Measurements from ENCODE around the gene DUSP10. TPM values are rescaled to one million over a fixed set of nuclear protein-coding genes. Genes with fewer than 3 reads are reported as not detected.

DUSP10 gene
- total RNA-seq, 2 experiments from 2014 or later: 11.3 to 12.3 TPM

DNA sequence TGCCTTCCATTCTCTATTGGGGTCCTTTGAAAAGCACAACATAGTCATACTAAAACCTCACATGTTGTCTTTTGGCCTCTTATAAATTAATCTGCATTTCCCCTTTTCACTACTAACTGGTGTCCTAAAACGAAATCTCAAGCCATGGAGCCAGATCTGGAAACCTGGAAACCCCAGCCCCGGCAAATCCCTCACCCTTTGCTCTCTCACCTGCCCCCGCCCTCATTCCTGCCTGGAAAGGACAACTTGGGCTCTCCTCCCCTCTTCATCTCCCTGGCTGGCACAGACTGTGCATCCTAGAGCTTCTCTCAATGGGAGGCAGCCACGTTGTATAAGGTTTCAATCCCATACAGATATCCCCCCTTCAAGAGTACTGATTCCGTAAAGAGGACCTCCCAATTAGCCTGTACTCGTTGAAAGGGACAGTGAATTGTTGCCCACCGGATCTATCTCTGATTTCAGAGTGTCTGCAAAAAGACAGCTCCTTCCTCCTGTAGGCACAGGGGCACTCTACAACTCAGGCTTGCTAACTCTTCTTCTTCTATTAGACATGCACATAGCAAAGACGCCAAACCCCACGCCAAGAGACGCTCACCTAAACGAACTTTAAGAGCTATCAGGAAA is 1.4 kb downstream of the DUSP10 start:
- Mint-ChIP-seq H3K36me3 (ENCODE audit: low read depth) (peaks cover 44% of the 10 kb centered on the region), H3K27me3 (no peaks in the 10 kb centered on the region), H3K4me1 (peaks cover 41% of the 10 kb centered on the region), H3K27ac (no peak overlapping the region), H3K4me3 (no peak overlapping the region), H3K9me3 (peaks cover 12% of the 10 kb centered on the region)
- no peak for DNase-seq
- ChIA-PET CTCF (interaction anchor here (0.6 to 2.6 kb wide), 7 partner anchors 11 to 286 kb away, joined by 3 to 12 read pairs (median 4); no protein-coding TSS in a partner anchor), POLR2A (interaction anchor here (0.7 kb wide), 1 partner anchor 197 kb away, joined by 3 read pairs; no protein-coding TSS in a partner anchor)

DNA sequence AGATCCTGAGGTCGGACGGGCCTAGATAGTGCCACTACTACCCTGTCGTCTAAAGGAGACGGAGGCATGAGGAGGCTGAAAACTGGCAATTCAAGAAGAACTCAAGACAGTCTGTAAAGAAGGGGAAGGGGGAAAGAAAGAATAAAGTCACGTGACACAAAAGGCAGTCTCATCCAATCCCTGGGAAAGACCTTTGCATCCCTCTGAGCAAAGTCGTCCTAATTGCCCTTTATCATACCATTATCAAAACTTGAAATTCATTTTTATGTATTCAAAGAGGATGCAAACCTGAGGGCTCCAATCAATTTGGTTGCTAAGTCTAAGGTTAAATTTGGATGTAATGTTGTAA is 2.2 kb downstream of the DUSP10 start:
- Mint-ChIP-seq H3K36me3 (ENCODE audit: low read depth) (peaks cover 49% of the 10 kb centered on the region), H3K27ac (no peak overlapping the region), H3K4me3 (peak overlapping the region; percentile 20), H3K27me3 (no peaks in the 10 kb centered on the region), H3K9me3 (peaks cover 12% of the 10 kb centered on the region), H3K4me1 (peaks cover 46% of the 10 kb centered on the region)
- CTCF ChIA-PET: interaction anchor here (0.6 kb wide), 1 partner anchor 285 kb away, joined by 4 read pairs; no protein-coding TSS in a partner anchor
- DNase-seq: no peak
- POLR2A ChIA-PET: no interaction called here

DNA sequence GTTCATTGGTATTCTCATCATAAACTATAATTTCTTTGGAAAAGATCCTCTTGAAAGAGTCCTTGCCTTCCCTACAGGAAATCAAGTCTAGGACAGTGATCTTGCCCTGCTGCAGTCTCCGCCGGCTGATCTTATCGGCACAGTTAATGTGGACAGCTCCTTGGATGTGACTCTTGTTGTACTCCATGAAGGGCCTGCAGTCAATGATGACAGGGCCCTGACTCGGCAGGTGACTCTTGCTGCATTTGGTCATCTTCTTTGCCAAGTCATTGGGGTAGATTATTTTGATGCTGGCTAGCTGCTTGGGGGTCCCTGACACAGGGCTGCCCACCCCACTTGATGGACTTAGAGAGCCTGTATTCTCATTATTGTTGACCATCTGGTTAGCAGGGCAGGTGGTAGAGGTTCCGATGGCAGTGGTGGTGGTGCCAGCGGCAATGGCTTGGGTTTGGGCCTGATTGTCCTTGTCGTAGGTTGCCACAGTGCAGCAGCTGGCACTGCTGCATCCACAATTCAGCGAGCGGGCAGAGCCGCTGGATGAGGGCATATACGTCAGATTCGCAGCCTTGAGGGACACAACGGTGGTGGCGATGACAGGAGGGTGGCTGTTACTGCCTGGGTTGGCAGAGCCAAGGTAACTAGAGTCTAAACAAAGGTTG is 2.7 kb downstream of the DUSP10 start:
- Mint-ChIP-seq H3K27ac (no peak overlapping the region), H3K9me3 (peaks cover 12% of the 10 kb centered on the region), H3K36me3 (ENCODE audit: low read depth) (peaks cover 53% of the 10 kb centered on the region), H3K4me3 (peak overlapping the region; percentile 20), H3K4me1 (peaks cover 49% of the 10 kb centered on the region), H3K27me3 (no peaks in the 10 kb centered on the region)
- ChIA-PET CTCF (no interaction called here), POLR2A (no interaction called here)
- DNase-seq: no peak

DNA sequence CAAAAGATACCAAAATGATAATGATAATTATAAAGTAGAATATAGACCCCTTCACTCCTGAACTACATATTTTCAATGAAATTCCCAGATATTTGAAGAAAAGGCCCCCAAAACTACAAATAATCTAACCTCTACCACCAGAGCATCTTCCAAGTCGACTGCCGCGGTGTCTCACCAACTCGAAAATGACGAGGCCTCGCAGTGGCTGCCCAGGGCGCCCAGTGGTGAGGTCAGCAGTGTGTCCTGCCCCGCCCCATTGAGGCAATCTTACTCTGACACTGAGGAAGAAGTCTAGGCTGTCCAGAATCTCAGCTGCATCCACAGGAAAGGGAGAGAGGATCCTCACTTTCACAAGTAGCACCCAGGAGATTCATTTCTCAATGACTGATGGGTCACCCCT is 5.2 kb downstream of the DUSP10 start:
- ChIA-PET CTCF (no interaction called here), POLR2A (no interaction called here)
- no peak overlapping the region for H3K27ac Mint-ChIP-seq
- DNase-seq: no peak
- peaks cover 62% of the 10 kb centered on the region for H3K4me1 Mint-ChIP-seq
- peaks cover 70% of the 10 kb centered on the region for H3K36me3 Mint-ChIP-seq (ENCODE audit: low read depth)
- peaks cover 13% of the 10 kb centered on the region for H3K9me3 Mint-ChIP-seq
- H3K4me3 Mint-ChIP-seq: no peak overlapping the region
- H3K27me3 Mint-ChIP-seq: no peaks in the 10 kb centered on the region

DNA sequence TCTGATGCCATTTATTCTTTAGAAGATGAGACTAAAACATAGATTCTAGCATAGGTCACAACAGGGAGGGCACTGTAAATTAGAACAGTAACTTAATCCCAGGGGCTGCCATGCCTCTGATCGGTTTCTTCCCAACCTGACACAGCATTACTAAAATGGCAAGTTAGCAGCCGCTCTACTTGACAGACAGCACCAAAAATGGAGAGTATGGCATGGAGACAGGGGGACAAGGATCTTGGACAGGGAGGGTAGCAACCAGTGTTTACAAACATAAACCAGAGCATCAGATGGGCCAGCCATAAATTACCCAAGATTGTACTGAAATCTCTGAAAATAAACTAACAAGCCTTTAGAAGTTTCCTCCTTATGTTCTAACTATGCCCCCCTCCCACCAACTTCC is 5.9 kb downstream of the DUSP10 start:
- POLR2A ChIA-PET: no interaction called here
- DNase-seq: no peak
- CTCF ChIA-PET: no interaction called here
- peaks cover 75% of the 10 kb centered on the region for H3K36me3 Mint-ChIP-seq (ENCODE audit: low read depth)
- H3K9me3 Mint-ChIP-seq: peaks cover 13% of the 10 kb centered on the region
- H3K4me3 Mint-ChIP-seq: no peak overlapping the region
- H3K27ac Mint-ChIP-seq: no peak overlapping the region
- no peaks in the 10 kb centered on the region for H3K27me3 Mint-ChIP-seq
- peaks cover 64% of the 10 kb centered on the region for H3K4me1 Mint-ChIP-seq

- Mint-ChIP-seq H3K27ac (no peak overlapping the region), H3K4me1 (peaks cover 78% of the 10 kb centered on the region), H3K9me3 (peaks cover 13% of the 10 kb centered on the region), H3K36me3 (ENCODE audit: low read depth) (peaks cover 77% of the 10 kb centered on the region), H3K27me3 (no peaks in the 10 kb centered on the region), H3K4me3 (no peak overlapping the region)
- POLR2A ChIA-PET: no interaction called here
- CTCF ChIA-PET: no interaction called here
- no peak for DNase-seq
Observed at GRCh38 chr1:221734187-221734586, 7.7 kb downstream of the DUSP10 start.

GRCh38 chr1:221732052-221732451 is 9.8 kb downstream of the DUSP10 start:
- ChIA-PET CTCF (no interaction called here), POLR2A (no interaction called here)
- Mint-ChIP-seq H3K4me3 (no peak overlapping the region), H3K27me3 (no peaks in the 10 kb centered on the region), H3K4me1 (peaks cover 84% of the 10 kb centered on the region), H3K27ac (no peak overlapping the region), H3K36me3 (ENCODE audit: low read depth) (peaks cover 76% of the 10 kb centered on the region), H3K9me3 (peaks cover 17% of the 10 kb centered on the region)
- no peak for DNase-seq

GRCh38 chr1:221729771-221730330 is 12.0 kb downstream of the DUSP10 start:
- Mint-ChIP-seq H3K36me3 (ENCODE audit: low read depth) (peaks cover 71% of the 10 kb centered on the region), H3K4me1 (peaks cover 85% of the 10 kb centered on the region), H3K9me3 (peaks cover 18% of the 10 kb centered on the region), H3K4me3 (no peak overlapping the region), H3K27me3 (no peaks in the 10 kb centered on the region), H3K27ac (peak overlapping the region; percentile 21)
- DNase-seq: no peak
- CTCF ChIA-PET: interaction anchor here (1.1 to 3.1 kb wide), 6 partner anchors 11 to 114 kb away, joined by 3 to 12 read pairs (median 3); partner anchors contain the start of gene DUSP10
- POLR2A ChIA-PET: no interaction called here

- ChIA-PET POLR2A (no interaction called here), CTCF (interaction anchor here (3.1 kb wide), 1 partner anchor 10 kb away, joined by 11 read pairs; no protein-coding TSS in a partner anchor)
- peaks cover 72% of the 10 kb centered on the region for H3K36me3 Mint-ChIP-seq (ENCODE audit: low read depth)
- H3K4me3 Mint-ChIP-seq: no peak overlapping the region
- H3K27me3 Mint-ChIP-seq: no peaks in the 10 kb centered on the region
- DNase-seq: no peak
- peaks cover 70% of the 10 kb centered on the region for H3K4me1 Mint-ChIP-seq
- H3K9me3 Mint-ChIP-seq: peaks cover 28% of the 10 kb centered on the region
- peak overlapping the region; percentile 88 for H3K27ac Mint-ChIP-seq
Observed at GRCh38 chr1:221728037-221728505, 13.8 kb downstream of the DUSP10 start.

DNA sequence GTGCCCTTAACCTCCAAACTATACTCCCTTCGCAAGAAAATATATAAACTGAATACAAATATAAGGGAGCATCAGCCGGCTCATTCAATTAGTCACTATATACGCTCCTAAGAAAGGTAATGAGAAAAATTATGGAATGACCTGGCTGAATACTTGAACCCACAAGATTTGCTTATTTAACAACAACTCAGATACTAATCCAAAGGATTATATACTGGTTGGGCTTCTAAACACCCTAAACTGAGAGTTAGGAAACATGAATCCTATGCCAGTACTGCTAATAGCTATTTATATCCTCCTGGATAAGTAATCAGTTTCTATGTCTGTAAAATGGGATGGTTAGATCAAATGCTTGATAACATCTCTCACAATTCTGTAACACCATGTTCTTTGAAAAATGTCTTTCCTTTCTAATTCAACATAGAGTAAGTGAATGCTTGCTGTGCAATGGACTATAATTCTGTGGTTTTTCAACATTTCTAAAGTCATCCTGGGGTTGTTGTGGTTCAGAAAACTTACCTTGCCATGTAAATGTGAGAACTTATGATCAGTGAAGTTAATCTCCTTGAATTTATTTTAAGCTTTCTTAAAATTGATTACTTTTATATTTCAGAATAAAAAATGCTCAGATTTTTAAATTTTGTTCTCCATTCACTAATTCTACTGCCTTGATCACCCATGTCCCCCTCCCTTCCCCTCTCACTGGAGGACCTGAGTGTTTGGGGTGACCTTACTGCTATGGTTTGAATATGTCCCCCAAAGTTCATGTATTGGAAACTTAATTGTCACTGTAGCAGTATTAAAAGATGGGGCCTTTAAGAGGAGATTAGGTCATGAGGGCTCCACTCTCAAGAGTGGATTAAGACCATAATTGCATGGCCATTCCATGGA is 14.5 kb downstream of the DUSP10 start:
- H3K36me3 Mint-ChIP-seq (ENCODE audit: low read depth): peaks cover 79% of the 10 kb centered on the region
- peak overlapping the region; percentile 37 for H3K4me3 Mint-ChIP-seq
- ChIA-PET CTCF (interaction anchor here (1.5 to 3.1 kb wide), 2 partner anchors 9 to 13 kb away, joined by 4 to 11 read pairs; no protein-coding TSS in a partner anchor), POLR2A (no interaction called here)
- H3K27me3 Mint-ChIP-seq: no peaks in the 10 kb centered on the region
- peak overlapping the region; percentile 88 for H3K27ac Mint-ChIP-seq
- DNase-seq: no peak
- H3K4me1 Mint-ChIP-seq: peaks cover 71% of the 10 kb centered on the region
- H3K9me3 Mint-ChIP-seq: peaks cover 35% of the 10 kb centered on the region

DNA sequence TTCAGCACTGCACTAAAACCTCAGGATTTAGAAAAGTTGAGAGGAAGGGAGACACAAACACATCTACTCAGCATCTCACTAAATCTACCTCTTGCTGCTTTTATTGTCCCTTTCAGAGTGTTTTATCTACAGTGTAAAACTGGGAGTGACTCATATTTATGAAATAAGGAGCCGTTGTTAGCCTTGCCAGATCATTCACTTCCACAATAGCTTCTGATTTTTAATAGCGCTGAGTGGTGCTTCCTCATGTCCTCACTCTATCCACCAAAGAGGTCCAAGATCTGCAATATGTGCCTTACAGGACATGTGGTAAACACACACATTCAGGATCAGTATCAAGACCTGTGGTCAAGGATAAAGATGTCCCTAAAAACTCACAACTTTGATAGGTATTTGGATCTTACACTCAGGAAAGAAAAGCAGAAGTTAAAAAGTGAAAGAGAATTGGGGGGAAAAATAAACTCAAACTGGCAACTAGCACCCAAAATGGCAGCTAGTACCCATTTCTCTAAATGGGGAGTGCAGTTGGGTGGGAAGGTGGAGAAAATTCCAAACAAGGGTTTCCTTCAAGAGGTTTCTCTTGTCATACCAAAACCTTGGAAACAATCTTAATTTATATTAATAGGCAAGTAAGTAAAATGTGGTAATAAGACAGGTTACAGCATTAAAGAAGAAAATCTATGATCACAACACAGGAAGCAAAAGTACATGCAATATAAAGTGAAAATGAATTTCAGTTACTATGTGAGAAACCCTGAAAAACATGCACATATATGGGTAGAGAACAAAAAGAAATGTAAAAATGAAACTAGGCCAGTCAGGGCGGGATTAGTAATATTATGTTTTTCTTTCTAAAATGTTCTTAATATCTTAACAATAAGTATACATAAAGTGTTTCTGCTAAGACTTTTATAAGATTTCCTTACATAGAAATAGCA is 15.9 kb downstream of the DUSP10 start:
- peaks cover 81% of the 10 kb centered on the region for H3K36me3 Mint-ChIP-seq (ENCODE audit: low read depth)
- ChIA-PET POLR2A (interaction anchor here (0.7 kb wide), 1 partner anchor 16 kb away, joined by 6 read pairs; the partner anchor contains the start of gene DUSP10), CTCF (interaction anchor here (1.1 to 4.0 kb wide), 3 partner anchors 12 to 34 kb away, joined by 3 to 22 read pairs (median 4); no protein-coding TSS in a partner anchor)
- H3K4me1 Mint-ChIP-seq: peaks cover 67% of the 10 kb centered on the region
- H3K4me3 Mint-ChIP-seq: peak overlapping the region; percentile 8
- DNase-seq: no peak
- H3K27ac Mint-ChIP-seq: peak overlapping the region; percentile 88
- no peaks in the 10 kb centered on the region for H3K27me3 Mint-ChIP-seq
- peaks cover 42% of the 10 kb centered on the region for H3K9me3 Mint-ChIP-seq
